ENCODE measurements around the gene LRRC8C. TPM values are rescaled to one million over a fixed set of nuclear protein-coding genes. Genes with fewer than 3 reads are reported as not detected.

LRRC8C gene
- total and polyA plus RNA-seq, 2 of the 8 experiments (the other 6 are each of a cell fraction or from before 2014, with no cell fraction given) = 1.1 to 2.1 TPM

DNA sequence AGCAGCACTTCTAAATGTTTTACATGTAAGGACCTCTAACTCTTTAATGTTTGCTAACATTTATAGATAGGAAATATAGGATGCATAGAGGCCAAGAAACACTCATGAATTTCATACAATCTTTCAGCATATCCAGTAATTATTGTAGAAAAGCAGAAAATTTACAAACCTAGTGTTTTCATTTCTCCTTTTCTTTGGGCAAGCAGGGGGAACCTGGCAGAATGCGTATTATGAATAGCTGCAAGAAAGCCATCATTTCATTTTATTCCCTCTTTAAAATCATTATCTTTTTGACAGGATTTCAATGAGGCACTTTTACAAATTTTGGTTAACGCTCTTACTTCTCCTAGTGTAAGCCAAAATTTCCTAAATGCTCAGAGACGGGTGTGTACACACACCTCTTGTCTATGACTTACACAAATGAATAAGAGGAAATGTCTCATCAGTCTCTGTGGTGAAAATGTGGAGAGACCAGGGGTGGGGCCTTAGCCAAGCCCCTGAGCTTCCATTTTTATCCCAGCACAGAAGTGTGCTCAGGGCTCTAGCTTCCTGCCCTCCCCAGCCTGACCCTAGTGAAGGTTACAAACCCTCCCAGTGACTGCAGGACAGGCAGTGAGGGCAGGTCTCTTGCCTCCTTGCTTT, 91.6 kb downstream of the LRRC8C start:
- no peak overlapping the region for H2AK5ac ChIP-seq (ENCODE audit: low read depth, low read length)
- H4K20me1 ChIP-seq (replicated peaks in 1 of 2; ENCODE audit: control insufficient read depth in 1 of 2, insufficient read depth in 2 of 2, low read length in 2 of 2) = no peaks in the 10 kb centered on the region
- TF ChIP-seq JUN (IDR thresholded peaks at IDR 0.05; ENCODE audit: low read depth, low read length) (no peak), EZH2 (IDR thresholded peaks at IDR 0.05; ENCODE audit: low read depth, low read length, severe bottlenecking) (no peak), KDM1A (IDR thresholded peaks at IDR 0.05; ENCODE audit: borderline replicate concordance, low read length) (no peak), BRCA1 (IDR thresholded peaks at IDR 0.05; ENCODE audit: low read depth, low read length) (no peak), CBX8 (IDR thresholded peaks at IDR 0.05; ENCODE audit: borderline replicate concordance, low read depth, low read length) (no peak), SIX5 (IDR thresholded peaks at IDR 0.05; ENCODE audit: low read depth, low read length) (no peak), TBP (IDR thresholded peaks at IDR 0.05; ENCODE audit: low read depth, low read length) (no peak), EP300 (IDR thresholded peaks at IDR 0.05; ENCODE audit: borderline replicate concordance in 1 of 2, low read depth in 2 of 2, low read length in 2 of 2) (no peak)
- H3K9ac ChIP-seq (replicated peaks in 1 of 4; ENCODE audit: extremely low read depth in 1 of 4, low read depth in 3 of 4, low read length in 3 of 4) = no peak overlapping the region
- H4K5ac ChIP-seq (ENCODE audit: insufficient read length, low read depth, low read length) = no peak overlapping the region
- no peak overlapping the region for H3K4me2 ChIP-seq (ENCODE audit: insufficient read depth in 1 of 2, low read depth in 2 of 2, low read length in 2 of 2)
- no peak for FAIRE-seq
- H3K4me1 ChIP-seq (replicated peaks in 1 of 4; ENCODE audit: control insufficient read depth in 3 of 4, insufficient read depth in 4 of 4, low read length in 3 of 4) = no peaks in the 10 kb centered on the region
- H3K27me3 ChIP-seq (replicated peaks in 1 of 4; ENCODE audit: control insufficient read depth in 3 of 4, extremely low read depth in 1 of 4, insufficient read depth in 3 of 4, low read length in 3 of 4) = no peaks in the 10 kb centered on the region
- H3K79me1 ChIP-seq (ENCODE audit: low read depth, low read length) = no peaks in the 10 kb centered on the region
- H3K4me3 ChIP-seq (ENCODE audit: extremely low read depth in 1 of 4, insufficient read depth in 2 of 4, low read depth in 3 of 4, low read length in 4 of 4) = no peak overlapping the region
- no peak overlapping the region for H3K27ac ChIP-seq (ENCODE audit: low read depth, low read length)
- no peak overlapping the region for H3K56ac ChIP-seq (replicated peaks; ENCODE audit: insufficient read length, low read depth, low read length)
- H2AFZ ChIP-seq (ENCODE audit: low read length) = no peak overlapping the region
- H3K9me3 ChIP-seq (ENCODE audit: insufficient read depth in 2 of 2, low read depth in 1 of 2, low read length in 1 of 2) = no peaks in the 10 kb centered on the region
- WGBS, 2 experiments (ENCODE audit: extremely low coverage in 1 of 2, insufficient coverage in 1 of 2, insufficient read length in 1 of 2, insufficient replicate concordance in 2 of 2, low coverage in 1 of 2, low lambda C conversion rate in 2 of 2, missing lambda C conversion rate in 1 of 2) = 96% methylated on average over 3 of the region's 3 CpGs; no CpG with 5 or more reads in 1 of the 2 experiments
- no peaks in the 10 kb centered on the region for H3K79me2 ChIP-seq (ENCODE audit: control insufficient read depth in 1 of 2, insufficient read depth in 2 of 2, low read length in 2 of 2)
- no peaks in the 10 kb centered on the region for H3K23me2 ChIP-seq (ENCODE audit: low read depth, low read length)
- no peak overlapping the region for H4K8ac ChIP-seq (ENCODE audit: extremely low read depth, insufficient read depth, low read length)
- ChIA-PET POLR2A (ENCODE audit: partially characterized antibody) (interaction anchor here (0.8 kb wide), 1 partner anchor 48 kb away, joined by 3 read pairs; no protein-coding TSS in a partner anchor), CTCF (ENCODE audit: partially characterized antibody) (interaction anchor here (0.9 to 1.0 kb wide), 2 partner anchors 40 to 66 kb away, joined by 3 read pairs; no protein-coding TSS in a partner anchor)
- no peak overlapping the region for H3K14ac ChIP-seq (ENCODE audit: insufficient read length)
- no peak overlapping the region for H2BK20ac ChIP-seq (ENCODE audit: low read length)
- no peak overlapping the region for H3K18ac ChIP-seq (ENCODE audit: extremely low read depth, low read length)
- no peak overlapping the region for H2BK12ac ChIP-seq (ENCODE audit: low read depth, low read length)
- H2BK15ac ChIP-seq (ENCODE audit: low read length) = no peak overlapping the region
- no peaks in the 10 kb centered on the region for H3K36me3 ChIP-seq (ENCODE audit: control insufficient read depth in 2 of 4, insufficient read depth in 4 of 4, low read length in 3 of 4)
- H3K23ac ChIP-seq (ENCODE audit: insufficient read length) = no peak overlapping the region
- DNase-seq (ENCODE audit: low read depth in 1 of 2, low spot score in 2 of 2) = no peak
- H4K91ac ChIP-seq (replicated peaks; ENCODE audit: insufficient read length, low read length) = no peak overlapping the region
- no peak overlapping the region for H2BK5ac ChIP-seq (ENCODE audit: low read depth, low read length)
- H3K4ac ChIP-seq (replicated peaks; ENCODE audit: insufficient read length, low read depth, low read length) = no peak overlapping the region
- no peak overlapping the region for H2BK120ac ChIP-seq (replicated peaks; ENCODE audit: low read depth, low read length)

Measured in H1 (cell line).